Suprapubic skin (tissue), 4 donors: Measurements from ENCODE around the gene DAAM2. TPM values are rescaled to one million over a fixed set of nuclear protein-coding genes. Genes with fewer than 3 reads are reported as not detected.
A peak's percentile ranks its signal among the peaks of the same experiment; 100 is the strongest.

Experiments
- DNase-seq, 2 donors: peaks; one replicate each; pipeline ENCODE4 v3.0.0-alpha.2; 2019; ENCODE audit warnings: low spot score in 2 of 2
- H3K27ac ChIP-seq: fragments of 200-600 bp; sonication (generic); one replicate; pipeline ENCODE4 v1.5.1; 2019
- H3K27me3 ChIP-seq: fragments of 200-600 bp; sonication (generic); one replicate; pipeline ENCODE4 v1.5.1; 2019
- H3K36me3 ChIP-seq: fragments of 200-600 bp; sonication (generic); one replicate; pipeline ENCODE4 v1.5.1; 2019
- H3K4me1 ChIP-seq: fragments of 200-600 bp; sonication (generic); one replicate; pipeline ENCODE4 v1.5.1; 2019
- H3K4me3 ChIP-seq: fragments of 200-600 bp; sonication (generic); one replicate; pipeline ENCODE4 v1.5.1; 2019; ENCODE audit warnings: mild to moderate bottlenecking
- H3K9me3 ChIP-seq: fragments of 200-600 bp; sonication (generic); one replicate; pipeline ENCODE4 v1.5.1; 2019
- EP300 ChIP-seq: sonication (generic); formaldehyde crosslinking; IDR thresholded peaks from one replicate; pipeline ENCODE4 v1.6.1; 2017; ENCODE audit warnings: antibody characterized with exemption
- POLR2A ChIP-seq, 2 donors: fragments of 450-650 bp; IDR thresholded peaks; one replicate each; pipeline ENCODE4 v1.6.1; 2017; ENCODE audit warnings: antibody characterized with exemption in 2 of 2, mild to moderate bottlenecking in 2 of 2, moderate library complexity in 2 of 2
- POLR2AphosphoS5 ChIP-seq, 3 donors: sonication (generic); formaldehyde crosslinking; IDR thresholded peaks; one replicate each; pipeline ENCODE4 v1.6.1; 2017; ENCODE audit warnings: antibody characterized with exemption in 3 of 3
- WGBS: methylation state at CpG from one replicate; pipeline ENCODE4 v1.1.5; 2018; 5-methylcytosine and 5-hydroxymethylcytosine counted together
- total RNA-seq, 4 donors: library from RNA; depleted of rRNA; stranded (reverse); fragments of >200 nt; gene quantifications; one replicate each; pipeline ENCODE4 v1.1.0, GENCODE V29; 2016
- TF ChIP-seq, protein P1 (sequence below), 2 donors: fragments of 200-600 bp in 1 of 2; fragments of 450-650 bp in 1 of 2; sonication (generic) in 1 of 2; IDR thresholded peaks; one replicate each; pipeline ENCODE4 v1.5.1; 2016 to 2019; ENCODE audit warnings: antibody characterized with exemption in 2 of 2, mild to moderate bottlenecking in 1 of 2, moderate library complexity in 1 of 2

Gene DAAM2
- total RNA-seq, 4 donors from 2014 or later: 4.7 to 17.6 (median 9.9) TPM

DNA sequence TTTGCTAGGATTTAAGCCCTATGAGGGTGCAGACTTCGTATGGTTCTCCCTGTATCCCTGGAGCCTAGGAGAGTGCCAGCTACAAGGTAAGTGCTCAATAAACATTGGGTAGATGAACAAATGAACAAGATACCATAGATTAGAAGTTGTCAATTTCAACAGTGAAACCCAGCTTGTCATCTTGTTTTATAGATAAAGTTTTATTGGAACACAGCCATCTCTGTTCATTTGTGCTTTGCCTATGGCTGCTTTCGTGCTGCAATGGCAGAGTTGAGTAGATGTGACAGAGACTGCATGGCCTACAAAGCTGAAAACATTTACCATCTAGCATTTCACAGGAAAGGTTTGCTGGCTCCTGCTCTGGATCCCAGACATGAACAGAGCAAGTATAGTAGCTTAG lies 5.6 kb downstream of the DAAM2 start:
- peak in 1 of 2 donors; percentile 8 for DNase-seq

DNA sequence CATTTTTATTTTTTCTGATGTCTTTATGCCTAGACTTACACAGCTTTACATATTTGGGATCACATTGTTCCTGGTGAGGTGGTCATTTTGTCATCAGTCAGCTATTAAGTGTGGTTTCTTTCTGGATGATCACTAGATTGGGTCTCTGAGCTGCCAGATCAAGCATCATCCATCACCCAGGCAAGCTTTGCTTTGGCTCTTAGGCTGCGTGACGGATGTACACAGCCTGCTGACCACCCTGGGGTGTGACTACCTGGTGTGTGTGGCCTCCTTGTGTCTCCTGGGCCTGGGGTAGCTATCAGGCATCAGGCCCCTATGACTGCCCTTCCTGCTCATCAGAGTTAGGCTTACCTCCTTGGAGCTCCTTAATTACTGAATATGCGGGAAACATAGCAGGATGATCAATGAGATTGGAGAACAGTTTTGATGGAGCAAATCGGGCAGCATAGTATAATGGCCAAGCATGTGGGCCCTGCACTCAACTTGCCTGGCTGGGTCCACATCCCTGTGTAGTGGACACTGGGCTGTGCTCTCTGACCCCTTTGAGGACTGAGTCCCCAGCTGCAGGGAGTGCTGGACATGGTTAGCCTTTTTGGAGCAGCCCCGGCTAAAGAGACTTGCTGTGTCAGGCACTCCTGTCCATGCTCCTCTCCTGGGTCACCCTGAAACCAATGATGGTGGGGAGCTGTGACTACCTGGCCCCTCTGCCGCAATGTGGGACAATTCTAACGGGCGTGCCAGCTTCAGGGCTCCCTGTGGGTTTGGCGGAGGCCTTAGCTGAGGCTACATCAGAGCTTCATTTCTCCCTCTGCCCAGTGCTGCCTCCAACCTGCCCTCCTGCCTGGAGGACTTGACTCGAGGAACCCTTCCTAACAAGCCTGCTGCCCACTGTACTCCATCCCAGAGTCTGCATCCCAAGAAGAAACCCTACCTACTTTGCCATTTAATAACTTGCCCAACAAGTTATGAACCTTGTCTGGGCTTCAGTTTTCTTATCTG lies 8.2 kb downstream of the DAAM2 start:
- DNase-seq: peak in 1 of 2 donors; percentile 65
- no peak overlapping the region for H3K27ac ChIP-seq
- 87% methylated on average over 7 of the region's 10 CpGs for WGBS
- TF ChIP-seq POLR2AphosphoS5 (IDR thresholded peaks at IDR 0.05): no peak
- no peak for TF ChIP-seq EP300
- no peak for TF ChIP-seq POLR2A (IDR thresholded peaks at IDR 0.05)
- TF ChIP-seq, protein P1, sequence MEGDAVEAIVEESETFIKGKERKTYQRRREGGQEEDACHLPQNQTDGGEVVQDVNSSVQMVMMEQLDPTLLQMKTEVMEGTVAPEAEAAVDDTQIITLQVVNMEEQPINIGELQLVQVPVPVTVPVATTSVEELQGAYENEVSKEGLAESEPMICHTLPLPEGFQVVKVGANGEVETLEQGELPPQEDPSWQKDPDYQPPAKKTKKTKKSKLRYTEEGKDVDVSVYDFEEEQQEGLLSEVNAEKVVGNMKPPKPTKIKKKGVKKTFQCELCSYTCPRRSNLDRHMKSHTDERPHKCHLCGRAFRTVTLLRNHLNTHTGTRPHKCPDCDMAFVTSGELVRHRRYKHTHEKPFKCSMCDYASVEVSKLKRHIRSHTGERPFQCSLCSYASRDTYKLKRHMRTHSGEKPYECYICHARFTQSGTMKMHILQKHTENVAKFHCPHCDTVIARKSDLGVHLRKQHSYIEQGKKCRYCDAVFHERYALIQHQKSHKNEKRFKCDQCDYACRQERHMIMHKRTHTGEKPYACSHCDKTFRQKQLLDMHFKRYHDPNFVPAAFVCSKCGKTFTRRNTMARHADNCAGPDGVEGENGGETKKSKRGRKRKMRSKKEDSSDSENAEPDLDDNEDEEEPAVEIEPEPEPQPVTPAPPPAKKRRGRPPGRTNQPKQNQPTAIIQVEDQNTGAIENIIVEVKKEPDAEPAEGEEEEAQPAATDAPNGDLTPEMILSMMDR (IDR thresholded peaks at IDR 0.05): no peak
- no peaks in the 10 kb centered on the region for H3K9me3 ChIP-seq
- no peak overlapping the region for H3K4me3 ChIP-seq
- peaks cover 9% of the 10 kb centered on the region for H3K4me1 ChIP-seq
- H3K27me3 ChIP-seq: no peaks in the 10 kb centered on the region
- H3K36me3 ChIP-seq: no peaks in the 10 kb centered on the region

More for the DNA sequence above, 5.6 kb downstream of the DAAM2 start:
- Histone ChIP-seq H3K27me3 (peaks cover 9% of the 10 kb centered on the region), H3K4me3 (no peak overlapping the region), H3K36me3 (no peaks in the 10 kb centered on the region), H3K9me3 (no peaks in the 10 kb centered on the region), H3K27ac (no peak overlapping the region), H3K4me1 (peaks cover 12% of the 10 kb centered on the region)
- TF ChIP-seq, protein P1 (IDR thresholded peaks at IDR 0.05): no peak
- no peak for TF ChIP-seq EP300
- WGBS: 93% methylated on average over 2 of the region's 2 CpGs

DNA sequence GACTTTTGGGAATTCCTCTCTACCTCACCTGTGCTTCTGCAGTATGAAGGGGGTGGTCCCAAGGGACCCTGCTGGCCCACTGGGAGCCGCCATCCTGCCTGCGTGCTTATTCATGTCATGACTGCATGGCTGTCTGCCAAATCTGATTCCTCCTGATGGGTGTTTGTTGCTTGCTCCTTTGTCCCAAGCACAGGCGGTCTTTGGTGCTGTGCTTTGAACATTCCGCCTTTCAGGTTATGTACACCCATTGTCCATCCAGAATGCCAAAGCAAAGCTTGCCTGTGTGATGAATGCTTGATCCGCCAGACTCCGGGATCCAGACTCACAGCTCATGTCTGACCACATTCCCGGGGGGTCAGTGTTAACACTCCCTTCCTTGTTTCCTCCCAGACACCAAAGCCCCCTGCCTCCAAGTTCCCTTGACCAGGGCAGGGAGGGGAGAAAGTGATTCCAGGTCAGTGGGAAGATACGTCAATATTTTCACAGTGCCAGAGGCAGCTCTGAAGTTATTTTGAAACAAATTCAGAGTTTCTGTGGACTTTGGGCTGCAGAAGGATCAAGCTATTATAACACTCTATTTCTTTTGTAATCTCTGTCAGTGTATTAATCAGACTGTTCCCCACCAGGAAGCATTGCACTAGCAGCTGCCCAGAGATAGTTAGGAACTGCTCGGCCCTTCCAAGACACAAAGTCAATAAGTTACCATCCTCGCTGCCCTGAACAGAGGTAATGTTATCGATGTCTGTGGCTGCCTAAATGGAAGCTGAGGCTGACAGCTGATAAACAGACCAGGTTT lies 9.5 kb downstream of the DAAM2 start:
- Histone ChIP-seq H3K27me3 (no peaks in the 10 kb centered on the region), H3K4me3 (no peak overlapping the region), H3K36me3 (no peaks in the 10 kb centered on the region), H3K9me3 (no peaks in the 10 kb centered on the region), H3K27ac (no peak overlapping the region), H3K4me1 (peaks cover 9% of the 10 kb centered on the region)
- DNase-seq: peak in 1 of 2 donors; percentile 67
- TF ChIP-seq POLR2A (IDR thresholded peaks at IDR 0.05) (no peak), POLR2AphosphoS5 (IDR thresholded peaks at IDR 0.05) (no peak), EP300 (no peak)
- TF ChIP-seq, protein P1 (IDR thresholded peaks at IDR 0.05): no peak
- 59% methylated on average over 11 of the region's 11 CpGs for WGBS

DNA sequence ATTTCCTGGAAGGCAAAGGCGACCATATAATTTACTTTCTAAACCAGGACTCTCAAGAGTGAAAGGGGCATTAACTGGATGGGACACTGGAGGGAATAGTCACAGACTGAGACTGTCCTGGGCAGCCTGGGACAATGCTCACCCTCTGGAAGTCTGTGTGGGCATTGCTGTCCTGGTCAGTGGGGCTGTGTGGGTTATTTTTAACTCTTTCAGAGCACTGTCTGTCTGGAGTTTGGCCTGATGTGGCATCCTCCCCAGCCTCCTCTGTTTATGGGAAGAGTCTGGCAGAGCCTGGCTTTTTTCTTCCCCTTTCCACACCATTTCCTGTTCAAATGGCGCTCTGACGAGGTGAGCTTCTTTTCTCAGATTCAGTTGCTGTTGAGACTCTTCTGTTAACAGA lies 11.7 kb downstream of the DAAM2 start:
- H3K27ac ChIP-seq: no peak overlapping the region
- peak in 1 of 2 donors; percentile 59 for DNase-seq
- no peaks in the 10 kb centered on the region for H3K27me3 ChIP-seq
- no peaks in the 10 kb centered on the region for H3K36me3 ChIP-seq
- peaks cover 12% of the 10 kb centered on the region for H3K4me1 ChIP-seq
- H3K9me3 ChIP-seq: no peaks in the 10 kb centered on the region
- WGBS: 48% methylated on average over 3 of the region's 3 CpGs
- no peak for TF ChIP-seq POLR2A (IDR thresholded peaks at IDR 0.05)
- TF ChIP-seq, protein P1 (IDR thresholded peaks at IDR 0.05): no peak
- no peak for TF ChIP-seq POLR2AphosphoS5 (IDR thresholded peaks at IDR 0.05)
- no peak for TF ChIP-seq EP300
- no peak overlapping the region for H3K4me3 ChIP-seq
